ENCODE data around the gene PLEKHG3.

DNA sequence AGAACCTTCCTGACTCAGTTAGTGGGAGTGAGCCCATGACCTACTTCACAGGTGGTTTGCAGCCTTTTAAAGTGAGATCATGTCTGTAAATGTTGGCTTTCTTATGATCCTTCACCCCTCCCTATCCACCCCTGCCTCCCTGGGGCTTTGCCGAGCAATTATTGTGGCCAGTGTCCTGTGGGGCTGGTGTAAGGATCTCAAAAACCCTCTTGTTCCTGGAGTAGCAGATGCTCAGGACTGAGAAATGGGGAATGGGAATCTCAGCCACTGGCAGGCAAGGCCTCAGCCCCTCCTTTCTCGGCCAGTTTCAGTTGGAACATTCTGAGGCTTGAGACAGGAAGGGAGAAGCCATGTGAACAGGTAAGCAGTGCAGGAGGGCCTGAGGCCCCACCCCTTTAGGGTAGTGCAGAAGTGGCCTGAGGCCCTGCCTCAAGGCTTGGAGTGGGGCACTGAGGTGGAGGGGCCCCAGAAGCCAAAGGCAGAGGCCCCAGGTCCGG is 53.8 kb downstream of the PLEKHG3 start:
- TF ChIP-seq, protein P1, sequence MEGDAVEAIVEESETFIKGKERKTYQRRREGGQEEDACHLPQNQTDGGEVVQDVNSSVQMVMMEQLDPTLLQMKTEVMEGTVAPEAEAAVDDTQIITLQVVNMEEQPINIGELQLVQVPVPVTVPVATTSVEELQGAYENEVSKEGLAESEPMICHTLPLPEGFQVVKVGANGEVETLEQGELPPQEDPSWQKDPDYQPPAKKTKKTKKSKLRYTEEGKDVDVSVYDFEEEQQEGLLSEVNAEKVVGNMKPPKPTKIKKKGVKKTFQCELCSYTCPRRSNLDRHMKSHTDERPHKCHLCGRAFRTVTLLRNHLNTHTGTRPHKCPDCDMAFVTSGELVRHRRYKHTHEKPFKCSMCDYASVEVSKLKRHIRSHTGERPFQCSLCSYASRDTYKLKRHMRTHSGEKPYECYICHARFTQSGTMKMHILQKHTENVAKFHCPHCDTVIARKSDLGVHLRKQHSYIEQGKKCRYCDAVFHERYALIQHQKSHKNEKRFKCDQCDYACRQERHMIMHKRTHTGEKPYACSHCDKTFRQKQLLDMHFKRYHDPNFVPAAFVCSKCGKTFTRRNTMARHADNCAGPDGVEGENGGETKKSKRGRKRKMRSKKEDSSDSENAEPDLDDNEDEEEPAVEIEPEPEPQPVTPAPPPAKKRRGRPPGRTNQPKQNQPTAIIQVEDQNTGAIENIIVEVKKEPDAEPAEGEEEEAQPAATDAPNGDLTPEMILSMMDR (IDR thresholded peaks at IDR 0.05): no peak
- no peak for TF ChIP-seq POLR2A (IDR thresholded peaks at IDR 0.05)
